ENCODE measurements around the gene C19orf81. TPM values are rescaled to one million over a fixed set of nuclear protein-coding genes. Genes with fewer than 3 reads are reported as not detected.

C19orf81 gene
- total RNA-seq, 2 experiments from 2014 or later = 1.5 to 3.2 TPM

DNA sequence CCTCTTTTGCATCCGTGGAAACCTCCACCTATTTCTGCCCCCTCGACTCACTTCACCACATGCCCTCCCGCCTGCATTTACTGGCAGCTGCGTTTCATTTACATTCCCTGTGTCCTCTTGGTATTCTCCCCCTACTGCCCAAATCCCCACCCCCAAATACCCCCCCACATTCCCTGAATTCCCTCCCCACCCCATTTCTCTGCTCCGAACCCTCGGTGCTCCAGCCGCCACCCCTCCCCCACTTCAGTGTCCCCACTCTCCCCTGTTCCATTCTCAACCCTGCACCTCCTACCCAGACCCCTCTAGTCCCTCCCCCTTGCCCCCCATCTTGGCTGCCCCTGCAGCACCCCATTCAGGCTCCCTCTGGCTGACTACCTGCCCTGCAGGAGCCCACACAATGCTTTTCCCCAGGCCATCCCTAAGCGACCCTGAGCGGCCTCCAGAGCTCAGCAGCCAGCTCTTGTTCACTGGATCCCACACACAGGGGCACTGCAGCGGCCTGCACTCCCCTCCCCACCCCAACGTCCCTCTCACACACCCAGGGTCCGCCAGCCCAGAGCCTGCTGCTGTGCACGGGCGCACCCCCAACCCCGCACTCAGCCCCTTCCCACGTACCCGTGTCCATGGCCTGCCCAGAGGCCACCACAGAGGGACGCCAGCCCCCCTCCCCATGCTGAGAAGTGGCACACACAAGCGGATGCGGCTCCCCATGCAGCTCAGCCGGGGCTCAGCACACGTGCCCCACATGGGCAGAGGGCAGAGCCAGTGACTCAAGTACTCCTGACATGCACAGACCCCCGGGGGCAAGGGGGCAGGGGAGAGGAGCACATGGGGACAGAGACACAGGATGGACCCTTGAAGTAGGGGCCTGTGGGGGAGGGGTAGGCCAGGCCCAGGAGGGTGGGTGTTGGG lies 44.1 kb downstream of the C19orf81 start:
- ChIA-PET POLR2A (no interaction called here), CTCF (no interaction called here)
- peaks cover 46% of the 10 kb centered on the region for H3K27me3 Mint-ChIP-seq
- TF ChIP-seq CTCF (IDR thresholded peaks at IDR 0.05) = no peak
- no peaks in the 10 kb centered on the region for H3K36me3 Mint-ChIP-seq (ENCODE audit: low read depth)
- H3K4me1 Mint-ChIP-seq (ENCODE audit: low read depth) = peaks cover 2% of the 10 kb centered on the region
- no peaks in the 10 kb centered on the region for H3K9me3 Mint-ChIP-seq
- ATAC-seq (no peak), DNase-seq (no peak)
- H3K4me3 Mint-ChIP-seq = no peak overlapping the region
- intact Hi-C loops (cut with micrococcal nuclease) = no loop called here
- no peak overlapping the region for H3K27ac Mint-ChIP-seq

DNA sequence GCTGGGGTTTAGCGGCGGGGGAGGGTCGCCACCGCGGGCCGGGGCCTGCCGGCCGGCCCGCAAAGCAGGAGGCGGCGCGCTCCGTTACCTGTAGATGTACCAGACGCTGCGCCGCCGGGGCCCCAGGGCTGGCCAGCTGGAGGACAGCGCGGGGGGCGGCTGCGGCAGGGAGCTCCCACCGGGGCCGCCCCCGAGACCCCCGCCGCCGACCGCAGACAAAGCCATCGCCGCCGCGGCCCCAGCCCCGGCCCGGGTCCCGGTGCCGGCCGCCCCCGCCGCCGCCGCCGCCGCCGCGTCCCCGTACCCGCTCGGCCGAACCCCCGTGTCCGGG lies 45.5 kb downstream of the C19orf81 start:
- H3K9me3 Mint-ChIP-seq = no peaks in the 10 kb centered on the region
- H3K36me3 Mint-ChIP-seq (ENCODE audit: low read depth) = no peaks in the 10 kb centered on the region
- ATAC-seq = no peak
- H3K4me1 Mint-ChIP-seq (ENCODE audit: low read depth) = peaks cover 2% of the 10 kb centered on the region
- no peak overlapping the region for H3K4me3 Mint-ChIP-seq
- no peak for DNase-seq
- intact Hi-C loops (cut with micrococcal nuclease) = no loop called here
- peaks cover 51% of the 10 kb centered on the region for H3K27me3 Mint-ChIP-seq
- ChIA-PET POLR2A (no interaction called here), CTCF (no interaction called here)
- H3K27ac Mint-ChIP-seq = no peak overlapping the region
- no peak for TF ChIP-seq CTCF (IDR thresholded peaks at IDR 0.05)

DNA sequence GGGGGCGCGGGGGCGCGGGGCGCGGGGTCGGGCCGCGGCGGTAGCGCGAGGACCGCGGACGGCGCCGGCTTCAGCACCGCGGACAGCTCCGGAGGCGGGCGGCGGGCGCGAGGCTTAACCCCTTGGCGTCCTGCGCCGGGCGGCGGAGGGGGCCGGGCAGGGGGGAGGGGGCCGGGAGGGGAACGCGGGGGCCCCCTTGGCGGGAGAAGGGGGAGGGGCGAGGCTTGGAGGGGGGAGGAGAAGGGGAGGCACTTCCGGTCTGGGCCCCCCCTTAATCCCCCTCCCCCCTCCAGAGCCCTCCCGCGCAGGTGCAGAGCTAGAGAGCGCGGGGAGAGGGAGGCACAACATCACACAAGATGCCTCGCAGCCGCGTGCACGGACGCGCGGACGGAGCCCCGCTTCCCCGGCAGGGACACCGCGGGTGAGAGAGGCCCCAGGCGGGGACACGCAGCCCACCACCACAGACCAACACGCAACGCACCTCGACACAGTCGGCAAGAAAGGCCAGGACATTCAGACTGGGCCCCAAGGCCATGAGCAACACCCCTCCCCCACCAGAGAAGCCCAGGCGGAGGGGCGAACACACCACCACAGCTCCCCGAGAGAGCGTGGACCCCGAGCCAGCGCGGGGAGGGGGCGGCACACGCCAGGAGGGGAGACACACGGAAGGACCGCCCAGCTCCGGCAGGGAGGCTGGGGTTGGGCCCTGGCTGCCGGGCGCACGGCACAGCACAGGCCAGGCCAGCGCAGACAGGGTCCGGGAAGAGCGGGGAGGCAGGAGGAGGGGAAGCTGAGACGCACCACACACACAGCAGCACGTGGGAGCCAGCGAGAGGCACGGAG lies 46.2 kb downstream of the C19orf81 start:
- no peak for DNase-seq
- ChIA-PET CTCF (no interaction called here), POLR2A (no interaction called here)
- Mint-ChIP-seq H3K4me1 (ENCODE audit: low read depth) (peaks cover 2% of the 10 kb centered on the region), H3K27ac (no peak overlapping the region), H3K9me3 (no peaks in the 10 kb centered on the region), H3K4me3 (no peak overlapping the region), H3K27me3 (peaks cover 48% of the 10 kb centered on the region), H3K36me3 (ENCODE audit: low read depth) (no peaks in the 10 kb centered on the region)
- no peak for TF ChIP-seq CTCF (IDR thresholded peaks at IDR 0.05)
- peak; percentile 65 for ATAC-seq
- intact Hi-C loops (cut with micrococcal nuclease) = no loop called here

DNA sequence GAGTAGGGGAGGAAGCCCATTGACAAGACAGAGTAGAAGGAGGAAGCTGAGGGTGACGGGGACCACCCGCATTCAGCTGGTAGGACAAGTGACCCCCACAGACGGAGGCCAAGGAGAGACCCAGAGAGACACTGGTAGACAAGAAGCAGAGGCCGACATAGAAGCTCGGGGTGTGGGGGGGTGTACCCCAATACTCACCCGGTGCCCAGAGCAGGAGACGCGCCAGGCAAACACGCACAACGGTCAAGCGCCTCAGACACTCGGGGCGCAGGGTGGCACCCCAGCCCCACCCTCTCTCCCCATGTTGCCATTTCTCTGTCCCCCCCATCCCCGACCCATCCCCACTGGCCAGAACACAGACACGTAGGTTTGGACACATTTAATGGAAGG lies 46.8 kb downstream of the C19orf81 start:
- ChIA-PET POLR2A (no interaction called here), CTCF (no interaction called here)
- H3K27ac Mint-ChIP-seq = no peak overlapping the region

More for the DNA sequence above, 46.8 kb downstream of the C19orf81 start:
- Mint-ChIP-seq H3K4me3 (no peak overlapping the region), H3K4me1 (ENCODE audit: low read depth) (peaks cover 2% of the 10 kb centered on the region), H3K27me3 (peaks cover 45% of the 10 kb centered on the region), H3K9me3 (no peaks in the 10 kb centered on the region), H3K36me3 (ENCODE audit: low read depth) (no peaks in the 10 kb centered on the region)
- intact Hi-C loops (cut with micrococcal nuclease) = no loop called here
- DNase-seq (no peak), ATAC-seq (no peak)
- no peak for TF ChIP-seq CTCF (IDR thresholded peaks at IDR 0.05)

All from activated CD8-positive, alpha-beta T cell treated with anti-CD3 and anti-CD28 coated beads for 36 hours (primary cell).